GM10248 (cell line): ENCODE data around the gene PCDH9.

ENCODE experiments used
- CTCF ChIA-PET: fragments of 300-600 bp; sonication (Branson Sonifier 250); formaldehyde crosslinking; extraction: SDS; loops from one replicate; lab custom pipeline; 2021; ENCODE audit warnings: antibody characterized with exemption; lab: Yijun Ruan, JAX
- POLR2A ChIA-PET: fragments of 350-650 bp; sonication (Branson Sonifier 250); formaldehyde crosslinking; extraction: SDS; loops from one replicate; lab custom pipeline; 2020; ENCODE audit warnings: antibody characterized with exemption; lab: Yijun Ruan, JAX
- DNase-seq: peaks from one replicate; pipeline ENCODE4 v3.0.0; 2012; ENCODE audit errors: extremely low spot score
- TF ChIP-seq, protein P1 (sequence below): IDR thresholded peaks from 2 replicates; pipeline ENCODE4 v1.5.1; 2012; ENCODE audit warnings: mild to moderate bottlenecking, low read depth; ENCODE audit errors: extremely low read depth, missing control alignments, control extremely low read depth

PCDH9 gene

DNA sequence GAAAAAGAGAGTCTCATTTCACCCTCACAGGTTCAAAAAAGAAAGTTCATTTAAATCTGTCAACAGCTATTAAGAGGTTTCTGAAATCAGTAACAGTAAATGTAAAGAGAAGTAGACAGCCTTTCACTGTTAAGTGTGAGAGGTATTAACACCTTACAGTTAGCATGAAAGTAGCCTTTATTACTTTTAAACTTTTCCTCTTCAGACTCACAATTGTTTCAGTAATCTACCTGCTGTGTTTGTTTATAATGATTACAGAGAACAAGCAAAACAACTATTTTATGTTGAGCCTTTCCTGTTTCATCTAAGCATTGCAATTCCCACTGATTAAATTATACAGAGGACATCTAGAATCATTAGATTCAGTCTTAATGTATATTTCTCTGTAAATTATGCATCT is 159.8 kb downstream of the PCDH9 start:
- TF ChIP-seq, protein P1, sequence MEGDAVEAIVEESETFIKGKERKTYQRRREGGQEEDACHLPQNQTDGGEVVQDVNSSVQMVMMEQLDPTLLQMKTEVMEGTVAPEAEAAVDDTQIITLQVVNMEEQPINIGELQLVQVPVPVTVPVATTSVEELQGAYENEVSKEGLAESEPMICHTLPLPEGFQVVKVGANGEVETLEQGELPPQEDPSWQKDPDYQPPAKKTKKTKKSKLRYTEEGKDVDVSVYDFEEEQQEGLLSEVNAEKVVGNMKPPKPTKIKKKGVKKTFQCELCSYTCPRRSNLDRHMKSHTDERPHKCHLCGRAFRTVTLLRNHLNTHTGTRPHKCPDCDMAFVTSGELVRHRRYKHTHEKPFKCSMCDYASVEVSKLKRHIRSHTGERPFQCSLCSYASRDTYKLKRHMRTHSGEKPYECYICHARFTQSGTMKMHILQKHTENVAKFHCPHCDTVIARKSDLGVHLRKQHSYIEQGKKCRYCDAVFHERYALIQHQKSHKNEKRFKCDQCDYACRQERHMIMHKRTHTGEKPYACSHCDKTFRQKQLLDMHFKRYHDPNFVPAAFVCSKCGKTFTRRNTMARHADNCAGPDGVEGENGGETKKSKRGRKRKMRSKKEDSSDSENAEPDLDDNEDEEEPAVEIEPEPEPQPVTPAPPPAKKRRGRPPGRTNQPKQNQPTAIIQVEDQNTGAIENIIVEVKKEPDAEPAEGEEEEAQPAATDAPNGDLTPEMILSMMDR: no peak
- CTCF ChIA-PET: interaction anchor here (1.9 kb wide), 1 partner anchor 13 kb away, joined by 4 read pairs; no protein-coding TSS in a partner anchor
- no peak for DNase-seq
- POLR2A ChIA-PET: no interaction called here

DNA sequence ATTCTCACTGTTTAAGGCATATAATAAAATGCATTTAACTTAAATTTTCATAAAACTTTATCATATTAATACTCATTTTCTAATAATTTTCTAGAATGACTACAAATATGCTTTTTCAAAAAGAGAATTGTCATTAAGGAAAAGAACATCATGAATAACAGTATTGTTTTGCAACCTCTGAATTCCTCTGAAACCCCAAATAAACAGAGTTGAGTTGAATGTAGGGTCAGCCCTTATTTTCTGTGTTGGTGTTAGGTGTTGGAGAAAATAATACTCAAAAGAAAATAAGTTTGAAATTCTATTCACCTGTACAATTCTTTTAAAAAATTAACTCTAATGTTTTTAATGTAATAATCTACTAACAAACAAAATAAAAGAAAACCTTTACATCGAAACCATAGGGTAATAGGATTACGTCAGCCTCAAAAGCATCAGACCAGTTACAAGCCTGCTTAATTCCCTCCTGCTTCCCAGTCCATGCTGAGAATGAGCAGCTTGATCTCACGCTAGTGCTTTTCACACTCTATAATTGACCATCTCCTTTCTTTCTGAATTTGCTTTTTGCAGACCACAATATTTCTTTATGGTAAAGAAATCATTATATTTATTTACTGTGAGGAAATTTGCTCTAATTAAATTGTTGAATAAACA is 160.9 kb downstream of the PCDH9 start:
- ChIA-PET CTCF (no interaction called here), POLR2A (no interaction called here)
- no peak for DNase-seq
- TF ChIP-seq, protein P1: no peak

DNA sequence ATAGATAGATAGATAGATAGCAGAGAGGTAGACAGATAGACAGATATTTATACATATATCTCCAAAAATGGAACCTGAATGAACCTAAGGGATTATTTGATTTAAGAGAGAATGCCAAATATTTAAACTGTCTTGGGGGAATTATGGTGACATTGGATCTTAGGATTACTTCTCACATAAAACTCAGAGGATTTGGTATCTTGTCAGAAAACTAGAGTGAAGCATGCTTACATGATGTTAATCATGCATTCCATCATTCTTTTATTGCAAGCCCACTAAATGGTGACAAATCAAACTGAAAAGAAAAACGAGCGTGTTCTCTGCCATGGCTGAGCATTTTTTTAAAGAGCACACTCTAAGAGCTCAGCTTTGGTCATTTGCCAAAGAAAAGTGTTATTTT is 165.2 kb downstream of the PCDH9 start:
- TF ChIP-seq, protein P1: no peak
- POLR2A ChIA-PET: no interaction called here
- no peak for DNase-seq
- CTCF ChIA-PET: interaction anchor here (1.2 kb wide), 1 partner anchor 11 kb away, joined by 4 read pairs; no protein-coding TSS in a partner anchor

DNA sequence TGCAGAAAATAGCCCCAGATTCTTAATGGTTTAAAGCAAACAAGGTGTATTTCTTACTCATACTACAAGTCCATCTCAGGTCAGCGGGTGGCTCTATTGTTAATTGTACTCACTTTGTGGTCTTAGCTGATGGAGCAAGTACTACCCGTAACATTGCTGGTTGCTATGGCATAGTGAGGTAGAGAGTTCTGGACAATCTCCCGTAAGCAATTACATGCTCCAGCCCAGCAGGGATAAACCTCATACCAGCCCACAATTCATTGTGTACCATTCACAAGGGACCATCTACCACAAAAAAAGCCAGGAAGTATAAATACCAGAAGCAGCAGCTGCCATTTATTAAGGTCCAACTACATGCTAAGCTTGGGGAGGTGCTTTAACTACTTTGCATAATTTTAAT is 167.1 kb downstream of the PCDH9 start:
- ChIA-PET CTCF (no interaction called here), POLR2A (no interaction called here)
- TF ChIP-seq, protein P1: no peak
- no peak for DNase-seq

DNA sequence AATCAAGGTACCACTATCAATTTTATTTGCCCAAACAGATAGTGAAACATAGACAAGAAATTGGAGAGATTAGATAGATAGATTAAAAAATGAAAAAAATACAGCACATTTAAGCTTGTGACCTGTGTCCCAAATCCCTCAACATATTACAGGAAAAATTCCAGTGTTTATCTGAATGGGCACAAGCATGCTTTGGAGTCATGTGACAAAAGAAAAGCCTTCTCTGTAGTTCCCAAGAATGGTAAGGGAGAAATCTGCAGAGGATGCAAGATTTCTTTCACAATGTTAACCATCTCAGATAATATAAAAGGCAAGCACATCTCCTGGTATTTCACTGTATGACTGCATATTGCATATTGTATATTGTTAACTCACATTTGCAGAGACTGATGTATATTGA is 168.0 kb downstream of the PCDH9 start:
- ChIA-PET POLR2A (no interaction called here), CTCF (no interaction called here)
- TF ChIP-seq, protein P1: no peak
- no peak for DNase-seq

DNA sequence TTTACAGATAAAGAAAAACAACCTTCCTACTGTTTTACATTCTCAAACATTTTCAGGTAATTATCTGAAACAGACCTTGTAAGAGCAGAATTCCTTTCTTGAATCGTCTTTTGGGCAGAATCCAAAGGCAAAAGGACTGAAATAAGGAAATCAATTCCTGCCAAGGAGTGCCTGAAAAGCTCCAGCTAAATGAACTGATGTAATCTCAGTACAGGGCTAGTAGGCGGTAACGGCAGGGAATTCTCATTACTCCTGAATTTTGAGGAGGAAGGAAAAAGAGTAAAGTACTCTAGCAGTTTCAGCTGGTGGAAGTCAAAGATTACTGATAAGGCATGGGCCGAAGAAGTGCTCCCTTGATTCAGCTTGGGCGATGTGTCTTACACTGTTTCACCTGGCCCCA is 168.4 kb downstream of the PCDH9 start:
- TF ChIP-seq, protein P1: no peak
- POLR2A ChIA-PET: no interaction called here
- no peak for DNase-seq
- CTCF ChIA-PET: no interaction called here
